DMS 273 treated with DMSO at 0.1 percent for 48 hours (cell line): ENCODE results near the gene CALD1.
A peak's percentile ranks its signal among the peaks of the same experiment; 100 is the strongest.
"Not testable (repeated sequence)": the region's sequence is repeated elsewhere in the genome, so short reads cannot be mapped to it uniquely, and the experiment has no call there.

Source experiments
- DNase-seq: peaks from one replicate; lab custom pipeline; 2025; lab: John Stamatoyannopoulos, UW

The CALD1 gene

GRCh38 chr7:134954197-134955082, 175.0 kb downstream of the CALD1 start:
- peak; percentile 7 for DNase-seq

DNA sequence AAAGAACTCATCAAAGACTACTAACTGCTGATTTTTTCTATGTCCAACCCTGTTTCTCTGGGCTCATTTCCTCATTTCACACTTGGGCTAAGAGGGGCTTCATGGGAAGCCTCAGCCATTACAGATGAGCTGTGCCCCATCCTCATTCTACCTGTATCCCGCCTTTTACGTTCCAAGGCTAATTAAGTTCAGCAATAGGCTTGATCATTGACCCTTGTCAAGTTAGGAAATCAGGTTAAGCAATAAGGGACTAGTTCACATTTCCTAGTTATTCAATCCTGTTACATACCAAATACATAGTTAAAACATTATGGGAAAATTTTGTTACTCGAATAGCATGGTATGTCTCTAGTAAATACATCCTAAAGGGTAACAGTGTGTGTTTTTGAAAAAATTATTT, 177.6 kb downstream of the CALD1 start:
- no peak for DNase-seq

GRCh38 chr7:134959810-134960209, 180.4 kb downstream of the CALD1 start:
- no peak for DNase-seq

- DNase-seq = no peak
Observed at GRCh38 chr7:134962270-134962780, 182.9 kb downstream of the CALD1 start.

- no peak for DNase-seq
Observed at GRCh38 chr7:134963036-134963435, 183.6 kb downstream of the CALD1 start.

DNA sequence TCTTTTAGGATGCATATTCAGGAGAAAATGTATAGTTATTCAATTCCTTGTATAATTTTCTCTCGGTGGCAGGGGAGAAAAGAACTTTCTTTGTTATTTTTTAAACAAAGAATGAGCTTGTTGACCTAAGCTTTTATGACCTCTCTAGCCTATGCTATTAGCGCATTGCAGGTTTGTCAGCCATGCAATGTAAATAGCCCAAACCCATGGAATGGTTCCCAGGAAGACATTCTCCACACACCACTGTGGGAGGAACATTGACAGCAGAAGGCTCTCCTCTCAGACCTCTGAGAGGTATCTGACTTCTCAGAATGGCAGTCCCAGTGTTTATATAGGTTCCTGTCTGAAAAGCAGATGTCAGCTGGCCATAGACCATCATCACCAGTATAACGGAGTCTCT, 187.3 kb downstream of the CALD1 start:
- no peak for DNase-seq

GRCh38 chr7:134968110-134968509, 188.7 kb downstream of the CALD1 start:
- no peak for DNase-seq

DNA sequence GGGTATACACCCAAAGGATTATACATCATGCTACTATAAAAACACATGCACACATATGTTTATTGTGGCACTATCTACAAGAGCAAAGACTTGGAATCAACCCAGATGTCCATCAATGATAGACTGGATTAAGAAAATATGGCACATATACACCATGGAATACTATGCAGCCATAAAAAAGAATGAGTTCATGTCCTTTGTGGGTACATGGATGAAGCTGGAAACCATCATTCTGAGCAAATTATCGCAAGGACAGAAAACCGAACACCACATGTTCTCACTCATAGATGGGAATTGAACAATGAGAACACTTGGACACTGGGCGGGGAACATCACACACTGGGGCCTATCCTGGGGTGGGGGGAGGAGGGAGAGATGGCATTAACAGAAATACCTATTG, 202.2 kb downstream of the CALD1 start:
- DNase-seq = not testable (repeated sequence)

GRCh38 chr7:134985894-134986362, 206.5 kb downstream of the CALD1 start:
- DNase-seq = no peak

DNA sequence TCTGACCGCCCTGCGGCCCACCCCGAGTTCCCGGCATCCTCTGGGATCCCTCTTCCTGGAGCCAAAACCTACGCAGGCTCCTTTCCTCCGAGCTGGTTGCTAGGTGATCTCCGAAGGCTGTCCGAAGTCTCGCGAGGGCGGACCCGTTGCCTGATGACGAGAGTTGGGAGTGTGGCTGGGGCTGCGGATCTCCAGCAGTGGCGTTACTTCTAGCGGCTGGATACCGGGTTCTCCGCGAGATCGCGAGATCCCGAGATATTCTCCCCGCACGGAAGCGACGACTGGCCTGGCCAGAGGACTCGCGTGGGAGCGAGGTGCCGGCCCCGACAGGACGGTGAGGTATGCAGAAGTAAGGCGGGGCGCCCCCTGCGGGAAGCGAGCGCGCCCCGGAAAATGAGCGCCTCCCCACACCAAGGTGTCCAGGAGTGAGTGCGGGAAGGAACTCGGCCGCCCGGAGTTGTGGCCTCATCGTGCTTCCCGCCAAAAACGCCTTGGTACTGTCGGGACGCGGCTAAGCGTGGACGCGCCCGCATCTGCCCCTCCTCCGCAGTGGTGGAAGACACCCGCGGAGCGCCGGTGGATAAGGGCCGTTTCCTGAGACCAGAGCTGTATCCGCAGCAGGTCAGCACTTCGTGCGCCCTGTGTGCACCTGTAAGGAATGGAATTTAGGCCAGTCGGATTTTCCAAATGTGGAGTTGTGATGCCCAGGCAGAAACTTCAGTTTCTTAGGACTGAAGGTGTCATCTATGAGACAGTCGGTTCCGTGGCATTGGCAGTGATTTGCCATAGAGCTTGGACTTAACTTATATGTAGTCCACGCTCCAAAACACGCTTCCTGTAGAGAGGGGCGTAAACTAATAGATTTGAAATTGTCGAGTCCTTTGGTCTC, 207.2 kb downstream of the CALD1 start, which contains the start of gene AGBL3:
Gene AGBL3 (plus strand): TSS at position 146 of the 889 bp plus-strand sequence. CDS start 1,426 bp downstream, outside the sequence.
- DNase-seq = peak; percentile 96

- no peak for DNase-seq
Observed at GRCh38 chr7:134988161-134988560, 208.7 kb downstream of the CALD1 start.

GRCh38 chr7:134991469-134992339, 212.3 kb downstream of the CALD1 start:
- DNase-seq = no peak

DNA sequence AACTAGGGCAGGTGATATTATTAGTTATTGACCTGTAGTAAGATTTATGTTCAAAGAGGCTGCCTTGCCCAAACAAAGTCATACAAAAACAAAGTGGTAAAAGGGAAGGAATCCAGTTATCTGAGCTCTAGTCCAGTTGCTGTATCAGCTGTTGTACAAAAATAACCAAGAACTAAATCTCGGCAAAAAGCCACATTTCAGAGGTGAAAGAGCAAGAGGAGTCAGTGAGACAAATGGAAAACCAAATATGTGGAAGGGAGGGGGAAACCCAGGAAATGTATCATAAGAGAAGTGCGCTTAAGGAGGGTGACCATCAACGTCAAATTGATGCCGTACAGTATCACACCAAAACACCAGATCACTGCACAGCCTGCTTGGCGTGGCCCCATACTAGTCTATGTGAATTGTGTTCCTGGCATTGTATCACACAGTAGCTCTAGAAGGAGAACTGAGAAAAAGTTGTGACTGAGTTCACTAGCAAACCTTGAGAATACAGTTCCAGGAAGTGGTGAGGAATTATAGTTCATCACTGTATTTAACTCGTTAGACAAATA, 213.3 kb downstream of the CALD1 start:
- DNase-seq = no peak

- no peak for DNase-seq
Observed at GRCh38 chr7:134993877-134994456, 214.5 kb downstream of the CALD1 start.

DNA sequence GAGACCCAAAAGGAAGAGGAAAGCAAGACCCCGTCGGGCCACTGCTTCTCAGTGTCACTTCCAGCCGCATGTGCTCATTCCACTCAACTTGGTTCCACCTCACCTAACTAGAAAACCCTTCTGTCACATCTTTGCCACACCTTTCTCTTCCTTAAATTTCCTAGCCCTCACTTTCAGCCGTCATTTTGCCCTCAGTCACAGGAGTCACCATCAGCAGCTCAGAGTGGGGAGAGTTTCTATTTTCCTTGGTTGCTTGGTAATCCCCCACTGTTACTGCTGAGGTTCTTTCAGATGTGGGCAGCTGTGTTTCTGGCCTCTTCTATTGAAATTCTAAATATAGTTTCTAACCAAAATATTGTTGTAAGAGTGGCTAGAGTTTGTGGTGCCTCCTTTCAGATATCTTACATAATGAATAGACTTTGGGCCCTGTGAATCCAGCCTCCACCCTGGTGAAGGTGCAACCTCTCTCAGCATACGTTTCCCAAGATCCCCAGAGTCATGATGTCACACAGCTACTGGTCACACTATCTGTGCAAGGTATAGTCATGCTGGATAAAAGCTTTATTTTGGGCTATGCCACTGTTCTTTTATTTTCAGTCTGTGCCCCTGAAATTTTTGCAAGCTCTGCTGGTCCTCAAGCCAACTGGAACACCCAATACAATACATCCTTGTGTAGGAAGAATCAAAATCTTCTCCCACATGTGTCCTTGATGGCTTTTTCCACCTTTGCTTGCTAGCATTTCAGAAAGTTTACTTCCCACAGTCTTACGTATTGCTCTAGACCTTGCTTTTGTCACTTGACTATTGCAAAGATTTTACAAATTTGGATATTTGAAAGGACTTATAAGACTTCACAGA, 216.0 kb downstream of the CALD1 start:
- no peak for DNase-seq

DNA sequence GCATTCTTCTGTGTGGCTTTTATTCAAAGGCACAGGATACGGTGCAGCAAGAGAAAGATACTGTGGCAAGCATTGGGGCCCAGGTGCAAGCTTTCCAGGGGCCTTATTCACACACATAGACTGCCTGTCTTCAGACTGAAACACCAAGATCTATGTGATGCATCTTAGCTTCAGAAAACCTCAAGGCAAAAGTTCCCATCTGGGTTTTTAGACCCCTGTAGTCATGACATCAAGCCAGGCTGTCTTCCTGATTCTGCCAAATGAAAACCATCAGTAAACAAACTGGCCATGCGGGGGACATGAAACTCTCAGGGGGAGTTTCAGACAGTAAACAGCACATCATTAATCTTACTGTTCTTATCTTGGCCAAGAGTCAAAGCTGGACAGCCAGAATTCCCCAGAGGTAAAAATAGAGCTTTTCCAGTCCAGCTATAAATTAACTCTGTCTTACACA, 216.7 kb downstream of the CALD1 start:
- no peak for DNase-seq

GRCh38 chr7:134997214-134997885, 217.9 kb downstream of the CALD1 start:
- DNase-seq = no peak

DNA sequence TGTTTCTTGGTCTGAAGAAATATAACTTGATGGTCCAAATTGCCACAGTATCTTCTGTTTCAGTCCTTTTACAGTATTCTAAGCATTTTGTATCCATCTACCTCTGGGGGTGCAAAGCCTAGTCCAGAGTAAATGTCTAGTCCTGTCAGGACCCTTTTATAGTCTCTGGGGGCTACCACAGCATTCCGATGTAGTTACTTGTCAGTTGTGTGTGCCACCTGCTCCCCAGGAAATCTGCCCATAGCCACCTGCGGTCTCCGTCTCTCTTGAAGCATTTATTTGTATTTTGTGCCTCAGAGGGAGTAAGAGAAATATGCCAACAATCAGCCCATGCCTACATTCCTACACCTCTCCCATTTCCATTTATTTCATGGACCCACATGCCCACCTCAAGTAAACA, 219.7 kb downstream of the CALD1 start:
- DNase-seq = no peak
